RPMI7951 (cell line): Measurements from ENCODE around the gene PLCB2. TPM values are rescaled to one million over a fixed set of nuclear protein-coding genes. Genes with fewer than 3 reads are reported as not detected.

Source experiments
- DNase-seq: peaks from one replicate; pipeline ENCODE4 v3.0.0-alpha.2; 2012; ENCODE audit warnings: low read depth
- total RNA-seq: library from RNA; depleted of rRNA; stranded (reverse); fragments of >200 nt; shearing (Covaris generic); gene quantifications from 2 replicates; pipeline ENCODE4 v1.2.3, GENCODE V29; 2014

PLCB2 gene
- total RNA-seq, 1 experiment from 2014 or later: 1.6 TPM

DNA sequence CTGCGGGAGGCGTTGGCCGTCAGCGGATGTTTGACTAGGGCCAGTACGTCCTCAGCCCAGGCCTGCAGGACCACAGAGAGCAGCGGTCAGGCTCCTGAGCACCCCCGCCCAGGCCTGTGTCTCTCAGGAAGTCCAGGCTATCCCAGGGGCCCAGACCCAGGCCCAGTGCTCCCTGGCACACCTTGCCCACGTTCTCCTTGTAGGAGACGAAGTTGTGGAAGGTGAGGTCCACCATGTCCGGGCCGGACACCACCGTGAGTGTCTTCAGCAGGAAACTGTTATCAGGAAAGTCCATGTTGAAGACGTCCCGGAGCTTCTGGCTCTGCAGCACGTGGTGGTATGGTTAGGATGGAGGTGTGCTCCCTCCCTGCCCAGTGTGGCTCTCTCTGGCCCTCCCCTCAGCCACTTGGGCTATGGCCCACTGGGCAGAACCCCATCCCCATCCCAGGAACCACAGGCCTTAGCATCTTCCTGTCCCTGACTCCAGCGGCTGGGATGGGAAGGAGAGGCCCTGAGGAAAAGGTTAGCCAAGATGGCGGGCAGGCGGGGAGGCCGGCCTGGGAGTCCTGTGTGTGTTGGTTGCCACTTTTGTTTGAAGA, 5.3 kb downstream of the PLCB2 start:
- no peak for DNase-seq

DNA sequence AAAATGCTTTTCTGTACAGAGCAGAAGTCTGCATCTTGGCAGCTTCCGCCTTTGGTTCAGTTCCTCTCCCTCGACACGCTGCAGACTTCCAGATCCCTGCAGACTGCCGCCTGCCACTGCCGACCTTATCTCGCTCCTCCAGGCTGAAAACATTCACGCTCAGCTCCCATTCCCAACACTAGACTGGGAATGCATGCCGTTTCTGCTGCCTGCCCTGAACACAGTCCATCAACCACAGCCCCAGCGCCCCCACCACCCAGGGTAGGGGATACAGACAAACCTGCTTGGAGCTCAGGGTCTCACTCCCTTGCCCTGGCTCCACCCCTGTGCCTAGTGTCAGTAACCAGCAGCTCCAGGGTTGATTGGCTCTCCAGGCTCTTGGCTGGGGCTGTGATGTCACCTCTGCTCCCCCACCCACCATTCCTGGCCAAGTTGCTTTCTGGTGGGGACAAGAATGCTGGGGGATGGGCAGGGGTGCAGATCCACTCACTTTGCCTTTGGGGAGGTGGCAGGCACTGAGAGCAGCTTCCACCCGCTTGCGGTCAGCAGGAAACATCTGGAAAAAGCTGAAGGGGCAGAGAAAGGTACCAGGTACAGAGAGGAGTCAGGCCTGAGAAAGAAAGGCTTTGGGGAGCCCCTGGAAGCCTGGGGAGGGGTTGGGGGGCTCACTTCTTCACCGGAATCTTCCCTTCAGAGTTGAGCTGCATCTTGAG, 6.1 kb downstream of the PLCB2 start:
- no peak for DNase-seq

DNA sequence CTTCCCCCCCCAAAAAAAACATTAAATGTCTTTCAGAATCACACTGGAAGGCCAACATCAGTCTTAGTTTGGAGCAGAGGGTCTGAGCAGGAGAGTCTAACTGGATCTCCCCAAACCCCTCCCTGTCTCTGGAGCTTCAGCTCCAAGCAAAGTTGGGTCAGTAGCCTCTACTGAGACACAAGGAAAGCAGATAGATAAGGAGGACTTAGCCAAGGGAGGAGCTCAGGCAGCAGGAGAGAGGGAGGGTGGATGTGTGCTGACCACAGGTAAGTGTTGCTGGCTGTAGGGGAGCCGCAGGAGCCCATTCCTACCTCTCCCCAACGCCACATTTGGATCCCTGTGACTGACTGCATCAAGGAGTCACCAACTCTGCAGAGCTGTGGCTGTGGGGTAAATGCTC, 7.0 kb downstream of the PLCB2 start:
- no peak for DNase-seq

DNA sequence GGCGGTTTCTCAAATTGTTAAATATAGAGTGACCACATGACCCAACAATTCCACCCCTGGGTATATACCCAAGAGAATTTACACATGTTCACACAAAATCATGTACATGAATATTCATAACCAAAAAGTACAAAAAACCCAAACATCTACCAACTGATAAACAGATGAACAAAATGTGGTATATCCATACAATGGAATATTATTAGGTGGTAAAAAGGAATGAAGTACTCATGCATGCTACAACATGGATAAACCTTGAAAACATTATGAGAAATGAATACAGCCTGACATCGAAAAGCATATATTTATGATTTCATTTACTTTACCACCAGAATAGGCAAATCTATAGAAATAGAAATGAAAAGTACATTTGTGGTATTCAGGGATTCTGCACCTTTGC, 7.4 kb downstream of the PLCB2 start:
- DNase-seq: no peak

DNA sequence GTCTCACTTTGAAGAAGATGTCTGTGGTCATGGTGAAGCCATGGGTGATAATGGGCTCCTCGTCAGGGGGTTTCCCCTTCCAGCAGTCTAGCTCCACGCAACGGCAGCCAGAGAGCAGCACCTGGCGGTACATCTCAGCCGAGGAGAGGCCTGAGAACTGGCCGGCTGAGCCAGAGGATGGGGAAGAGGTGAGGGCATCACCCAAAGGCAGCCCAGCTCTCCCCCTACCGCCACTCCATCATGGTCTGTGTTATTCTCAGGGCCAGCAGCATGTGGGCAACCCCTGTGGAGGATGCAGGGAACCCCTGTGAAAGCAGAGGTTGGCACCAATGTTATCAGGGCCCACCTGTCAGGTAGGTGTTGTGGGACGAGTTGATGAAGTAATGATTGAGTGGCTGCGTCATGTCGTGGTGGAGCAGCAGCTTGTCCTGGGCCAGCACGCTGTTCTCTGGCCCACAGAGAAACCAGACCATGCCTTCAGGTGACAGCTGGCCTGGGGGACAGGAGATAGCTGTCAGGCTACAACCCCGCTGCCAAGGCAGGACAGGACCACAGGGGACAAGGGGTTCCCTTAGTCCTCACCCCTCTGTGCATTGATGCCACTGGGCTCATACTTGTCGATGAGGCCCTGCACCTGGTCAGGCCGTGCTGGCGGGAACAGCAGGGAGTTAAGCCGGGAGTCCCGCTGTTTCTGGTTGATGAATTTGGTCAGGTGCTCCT, 9.4 kb downstream of the PLCB2 start:
- DNase-seq: no peak

DNA sequence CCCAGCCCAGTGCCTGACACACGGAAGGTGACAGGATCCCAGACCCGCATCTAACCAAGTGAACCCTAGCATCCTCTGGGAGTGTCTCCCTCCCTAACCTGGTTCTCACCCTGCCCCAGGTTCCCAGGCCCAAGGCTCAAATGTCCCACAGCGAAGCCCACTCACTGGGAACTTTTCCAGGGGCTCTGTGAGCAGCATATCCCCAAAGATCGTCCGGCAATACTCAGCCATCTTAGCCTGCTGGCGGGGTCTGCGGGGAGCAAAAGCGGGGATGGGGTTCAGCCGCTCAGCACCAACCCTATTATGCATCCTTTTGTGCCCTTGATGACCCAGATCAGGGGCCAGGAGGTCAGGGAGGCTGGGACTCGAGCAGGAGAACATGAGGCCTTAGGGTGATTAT, 10.4 kb downstream of the PLCB2 start:
- DNase-seq: no peak

DNA sequence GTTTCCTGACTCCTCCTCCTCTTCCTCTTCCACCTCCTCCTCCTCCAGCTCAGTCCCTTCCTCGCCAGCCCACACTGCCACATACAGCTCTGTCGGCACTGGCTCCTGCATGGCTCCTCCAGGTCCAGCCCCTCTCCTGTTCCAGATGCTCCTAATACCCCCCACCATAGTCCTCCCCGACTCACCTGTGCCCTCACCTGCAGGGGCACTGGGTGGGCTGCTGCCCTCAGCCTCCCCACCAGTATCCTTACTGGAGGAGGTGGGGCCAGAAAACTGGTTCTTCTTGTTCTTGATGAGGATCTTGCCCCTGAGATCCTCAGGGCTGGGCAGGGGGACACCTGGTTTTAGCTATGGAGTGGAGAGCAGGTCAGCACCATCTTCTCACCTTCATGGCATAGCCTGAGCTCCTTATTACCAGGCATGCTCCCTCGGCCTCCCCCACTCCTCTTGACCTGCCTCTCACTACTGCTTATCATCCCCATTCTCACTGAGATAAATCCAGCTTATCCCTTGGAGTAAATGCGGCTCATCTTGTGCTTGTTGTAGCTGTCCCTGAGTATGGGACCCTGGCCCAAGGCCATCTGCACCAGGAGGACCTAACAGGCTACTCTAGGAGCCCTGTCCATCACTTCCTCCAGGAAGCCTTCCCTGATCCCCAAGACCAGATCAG, 11.0 kb downstream of the PLCB2 start:
- DNase-seq: no peak

DNA sequence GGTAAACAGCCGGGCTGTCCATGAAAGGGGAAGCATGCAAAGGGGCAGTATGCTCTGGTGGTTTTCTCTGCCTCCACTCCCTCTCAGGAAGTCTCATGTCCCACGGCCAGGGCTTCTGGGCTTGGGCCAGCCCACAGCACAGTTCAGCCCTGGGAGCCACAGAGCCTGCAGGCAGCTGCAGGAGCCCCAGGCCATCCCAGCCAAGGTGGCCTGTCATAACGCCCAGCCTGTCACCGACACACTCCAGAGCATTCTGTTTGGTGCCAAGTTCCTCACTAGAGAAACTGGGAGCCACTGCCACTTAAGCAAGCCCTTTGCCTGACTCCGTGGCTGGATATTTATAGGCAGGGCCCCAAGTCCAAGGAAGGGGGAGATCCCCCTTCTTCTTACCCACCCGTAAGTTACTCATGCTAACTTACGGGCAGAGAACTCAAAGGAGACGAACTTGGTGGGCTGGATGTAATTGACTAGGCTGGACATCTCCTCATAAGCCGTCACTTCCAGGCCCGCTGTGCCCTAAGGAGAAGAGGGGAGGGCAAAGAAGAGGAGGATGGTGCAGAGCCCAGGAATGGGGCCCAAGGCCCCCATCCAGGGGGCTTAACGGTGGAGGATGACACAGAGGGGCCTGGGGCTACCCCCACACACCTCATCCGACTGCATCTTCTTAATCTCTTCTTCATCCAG, 11.7 kb downstream of the PLCB2 start:
- no peak for DNase-seq

DNA sequence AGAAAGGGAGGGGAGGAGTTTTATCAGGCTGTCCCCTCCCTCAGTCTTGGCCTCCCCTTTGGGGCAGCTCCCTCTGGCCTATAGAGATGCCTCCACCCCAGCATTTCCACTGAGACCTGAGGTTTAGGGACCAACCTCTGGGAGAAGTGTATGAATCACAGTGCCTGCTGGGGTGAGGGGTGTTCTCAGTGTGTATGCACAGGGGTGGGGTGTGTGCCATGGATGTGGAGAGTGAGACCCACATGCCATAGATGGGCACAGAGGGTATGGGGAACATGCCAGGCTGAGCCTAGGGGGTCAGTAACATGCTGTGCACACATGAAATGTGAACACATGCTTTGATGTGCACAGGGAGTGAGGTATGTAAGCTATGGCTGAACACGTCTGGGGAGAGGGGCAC, 12.4 kb downstream of the PLCB2 start:
- no peak for DNase-seq

DNA sequence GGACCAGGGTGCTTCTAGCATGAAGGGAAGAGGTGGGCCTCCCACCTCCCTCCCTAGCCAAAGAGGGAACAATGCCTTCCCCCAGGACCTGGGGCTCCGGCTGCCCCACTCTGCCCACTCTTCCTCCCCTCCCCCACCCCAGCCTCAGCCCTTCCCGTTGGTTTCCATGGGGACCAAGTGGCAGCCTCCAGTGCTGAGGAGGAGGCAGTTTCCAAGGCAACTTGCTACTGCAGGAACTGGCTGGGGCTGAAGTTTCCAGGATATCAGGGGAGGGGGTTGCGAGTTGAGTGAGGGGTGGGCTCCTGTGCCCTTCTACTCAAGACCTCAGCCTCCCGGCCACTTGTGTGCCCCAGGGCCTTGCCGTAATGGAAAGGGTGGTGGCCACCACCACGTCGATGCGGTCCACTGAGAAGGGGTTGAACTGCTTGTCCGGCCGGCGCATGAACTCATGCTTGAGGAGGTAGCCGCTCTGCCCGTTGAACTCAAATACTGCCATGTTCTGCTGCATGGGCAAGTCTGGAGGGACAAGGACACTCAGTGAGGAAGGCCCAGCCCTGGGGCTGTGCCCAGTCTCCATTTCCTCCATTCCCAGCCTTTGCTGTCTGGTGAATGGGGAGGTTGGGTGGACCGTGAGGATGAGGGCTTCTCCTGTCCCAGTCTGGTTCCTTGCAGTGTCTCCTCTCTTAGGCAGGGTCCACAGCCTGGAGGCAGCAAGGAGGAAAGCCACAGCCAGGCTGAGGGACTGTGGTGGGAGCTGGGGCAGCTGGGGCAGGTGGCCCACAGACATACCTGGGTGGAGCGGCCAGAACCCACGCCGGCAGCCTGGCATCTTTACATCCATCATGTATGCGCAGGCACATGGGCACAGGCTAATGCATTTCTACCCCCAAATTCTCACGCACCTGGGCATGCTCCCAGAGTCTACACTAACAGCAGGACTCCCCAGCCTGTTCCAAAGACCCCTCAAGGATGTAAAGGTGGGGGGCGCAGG, 13.5 kb downstream of the PLCB2 start:
- no peak for DNase-seq

DNA sequence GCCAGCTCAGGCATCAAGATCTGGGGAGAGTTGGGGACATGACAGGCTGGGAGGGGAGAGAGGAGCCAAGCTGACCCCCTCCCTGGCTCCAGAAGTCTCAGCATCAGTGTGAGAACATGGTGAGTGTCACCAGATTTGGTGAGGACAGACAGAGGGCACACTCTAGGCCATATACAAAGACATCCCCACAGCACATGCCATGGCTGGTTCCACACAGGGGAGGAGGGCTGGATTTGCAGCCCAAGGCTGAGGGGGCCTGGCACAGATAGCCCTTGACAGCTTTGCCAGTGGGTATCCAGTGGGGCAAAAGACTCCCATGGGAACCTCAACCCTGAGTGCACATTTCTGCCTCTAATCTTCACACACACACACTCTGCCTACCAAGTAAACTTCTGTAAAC, 14.7 kb downstream of the PLCB2 start:
- DNase-seq: no peak

DNA sequence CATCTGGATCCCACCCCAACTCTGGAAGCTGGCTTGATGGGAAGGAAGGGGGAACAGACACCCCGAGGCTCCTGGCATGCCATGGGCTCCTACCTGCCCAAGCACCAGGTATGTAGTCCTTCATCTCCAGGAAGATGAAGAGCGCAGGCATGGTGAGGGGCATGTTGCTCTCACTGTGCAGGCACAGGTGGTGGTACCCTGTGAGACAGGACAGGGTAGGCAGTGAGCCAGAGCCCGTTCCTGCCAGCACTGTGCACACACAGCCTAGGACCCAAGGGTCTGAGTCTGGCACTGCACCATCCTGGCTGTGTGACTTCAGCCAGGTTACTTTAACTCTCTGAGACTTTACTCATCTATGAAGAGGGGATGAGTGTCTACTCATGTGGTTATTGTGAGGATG, 15.5 kb downstream of the PLCB2 start:
- no peak for DNase-seq

DNA sequence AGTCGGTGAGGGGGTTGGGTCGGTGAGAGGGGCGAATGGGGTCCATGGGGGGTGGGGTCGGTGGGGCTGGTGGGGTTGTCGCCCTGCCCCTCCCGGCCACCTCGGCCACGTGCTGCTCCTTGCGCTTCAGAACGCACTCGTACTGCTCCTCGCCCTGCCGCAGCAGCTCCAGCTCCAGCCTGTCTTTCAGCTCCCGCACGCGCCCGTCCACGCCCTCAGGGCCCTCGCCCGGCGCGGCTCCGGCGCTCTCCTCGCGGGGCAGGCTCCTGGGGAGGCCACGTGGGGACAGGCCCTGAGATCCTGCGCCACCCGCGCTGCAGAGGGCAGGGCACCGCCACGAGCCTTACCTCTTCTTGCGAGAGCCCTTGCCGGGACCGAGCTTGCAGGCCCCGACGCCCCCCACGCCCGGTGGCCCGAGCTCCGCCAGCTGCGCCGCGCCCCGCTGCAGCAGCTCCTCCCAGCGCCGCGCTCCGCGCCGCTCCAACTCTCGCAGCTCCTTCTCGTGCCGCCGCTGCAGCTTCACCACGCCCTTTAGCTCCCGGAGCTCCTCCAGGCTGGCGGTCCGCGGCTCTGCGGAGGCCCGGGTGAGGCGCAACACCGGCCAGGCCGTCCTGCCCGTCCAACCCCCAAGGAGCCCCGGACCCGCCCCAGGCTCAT, 16.7 kb downstream of the PLCB2 start:
- DNase-seq: peak; percentile 71

DNA sequence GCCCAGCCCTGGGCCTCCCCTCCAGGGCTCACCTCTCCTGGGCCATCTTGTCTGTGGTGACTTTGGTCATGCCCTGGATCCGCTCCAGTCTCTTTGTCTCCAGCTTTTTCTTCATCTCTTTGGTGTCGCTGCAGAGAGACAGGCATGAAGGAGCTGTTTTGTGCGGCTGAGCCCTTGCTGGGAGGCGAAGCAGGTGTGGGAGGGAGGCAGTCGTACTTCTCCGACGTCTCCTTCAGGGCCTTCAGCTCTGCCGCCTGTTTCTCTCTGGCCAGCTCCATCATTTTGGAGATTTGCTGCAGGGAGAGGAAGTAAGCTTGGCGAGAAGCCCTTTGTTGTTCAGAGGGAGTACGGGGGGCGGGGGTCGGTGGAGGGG, 17.2 kb downstream of the PLCB2 start:
- no peak for DNase-seq

DNA sequence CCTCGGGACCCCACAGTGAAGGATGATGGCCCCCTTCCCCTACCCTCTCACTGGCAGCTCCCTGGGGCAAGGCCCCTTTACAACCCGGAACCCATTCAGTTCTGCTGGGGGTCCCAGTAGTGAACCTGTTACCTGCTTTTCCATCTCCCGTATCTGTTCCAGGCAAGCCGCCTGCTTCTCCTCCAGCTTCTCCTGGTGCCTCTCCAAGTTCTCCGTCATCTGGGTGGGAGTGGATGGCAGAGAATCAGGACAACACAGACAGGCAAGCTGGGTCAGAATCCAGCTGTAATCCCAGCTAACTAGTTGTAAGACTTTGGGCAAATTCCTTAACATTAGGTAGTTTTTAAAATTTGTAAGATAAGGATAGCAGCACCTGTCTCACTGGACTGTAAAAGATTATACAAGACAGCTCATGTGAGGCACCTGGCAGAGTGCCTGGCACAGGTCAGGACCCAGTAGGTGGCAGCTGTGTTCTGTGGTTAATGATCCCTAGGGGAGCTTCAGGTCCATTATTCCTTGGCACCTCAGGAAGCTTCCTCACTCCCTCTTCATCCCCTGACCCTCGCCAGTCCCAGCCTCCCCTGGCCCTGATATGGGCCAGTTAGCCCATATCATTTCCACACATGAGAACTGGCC, 18.5 kb downstream of the PLCB2 start:
- DNase-seq: no peak

DNA sequence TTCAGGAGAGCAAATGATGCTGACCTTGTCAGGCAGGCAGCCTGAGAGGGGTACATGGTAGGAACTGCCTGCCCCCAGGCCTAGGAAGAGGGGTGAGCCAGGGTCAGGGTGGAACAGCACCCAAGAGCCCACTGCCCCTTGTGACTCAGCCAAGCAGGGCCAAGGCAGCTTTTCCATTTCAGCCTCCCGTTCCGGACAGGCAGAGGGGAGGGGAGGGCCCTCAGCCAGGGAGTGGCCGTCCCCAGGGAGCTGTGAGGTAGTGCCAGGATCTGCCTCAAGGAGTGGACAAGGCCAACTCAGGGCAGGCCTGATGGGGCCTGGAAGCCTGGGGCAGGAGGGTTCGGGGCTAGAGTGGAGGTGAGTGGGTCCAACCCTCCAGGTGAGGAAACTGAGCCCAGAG, 19.8 kb downstream of the PLCB2 start:
- no peak for DNase-seq

DNA sequence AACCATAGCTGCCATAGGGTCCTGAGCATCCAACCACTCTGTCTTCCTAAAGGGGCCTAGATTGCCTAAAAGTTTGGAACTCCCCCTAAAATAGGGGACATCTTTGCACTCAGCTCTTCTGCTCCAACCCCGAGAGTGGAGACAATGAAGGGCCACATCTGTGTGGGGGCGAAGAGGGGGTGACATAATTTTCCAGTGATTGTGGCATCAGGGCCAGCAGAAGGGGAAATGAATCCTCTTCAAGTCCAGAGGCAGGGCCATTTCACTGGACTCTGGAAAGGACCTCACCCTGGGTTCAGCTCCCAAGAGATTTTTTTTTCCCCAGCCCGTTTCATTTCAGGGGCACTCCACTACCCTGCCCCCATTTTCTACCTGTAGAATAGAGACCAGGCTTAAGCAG, 20.2 kb downstream of the PLCB2 start:
- DNase-seq: no peak

DNA sequence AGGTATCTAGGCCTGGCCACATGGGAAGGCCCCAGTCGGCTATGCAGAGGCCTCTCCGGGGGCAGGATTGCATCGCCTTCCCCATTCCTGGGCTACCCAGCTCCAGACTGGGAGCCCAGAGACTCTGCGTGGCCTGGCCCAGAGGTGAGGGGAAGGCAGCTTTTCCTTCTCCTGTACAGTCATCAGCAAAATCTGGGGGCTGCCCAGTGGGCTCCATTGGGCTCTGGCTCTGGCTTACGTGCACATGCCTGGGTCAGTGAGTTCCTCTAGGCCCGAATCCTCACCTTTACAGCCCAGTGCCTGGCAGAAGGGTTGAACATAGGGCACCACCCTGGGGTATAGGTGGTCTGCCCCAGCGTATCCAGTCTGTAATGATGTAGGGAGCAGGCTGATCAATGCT, 20.9 kb downstream of the PLCB2 start:
- no peak for DNase-seq

DNA sequence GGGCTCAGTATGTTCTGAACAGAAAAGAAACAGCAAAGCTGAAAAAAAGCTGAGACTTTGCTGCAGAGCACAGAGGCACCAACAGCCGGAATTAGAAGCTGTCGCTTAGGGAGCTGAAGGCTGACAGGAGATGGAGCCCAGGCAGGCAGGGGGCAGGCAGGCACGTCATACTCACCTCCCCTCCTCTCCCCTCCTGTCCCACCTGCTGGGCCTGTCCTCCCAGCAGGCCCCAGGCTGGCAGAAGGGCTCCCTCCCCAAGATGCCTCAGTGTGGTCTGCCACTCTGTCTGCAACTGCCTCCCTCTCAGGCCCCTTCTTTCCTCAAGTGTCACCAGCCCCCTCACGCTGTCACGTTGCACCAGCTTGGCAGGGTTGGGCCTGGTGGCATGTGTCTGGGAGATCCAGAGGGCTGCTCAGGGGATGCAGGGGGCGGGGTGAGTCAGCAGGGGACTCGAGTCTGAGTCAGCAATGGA, 21.6 kb downstream of the PLCB2 start:
- no peak for DNase-seq

DNA sequence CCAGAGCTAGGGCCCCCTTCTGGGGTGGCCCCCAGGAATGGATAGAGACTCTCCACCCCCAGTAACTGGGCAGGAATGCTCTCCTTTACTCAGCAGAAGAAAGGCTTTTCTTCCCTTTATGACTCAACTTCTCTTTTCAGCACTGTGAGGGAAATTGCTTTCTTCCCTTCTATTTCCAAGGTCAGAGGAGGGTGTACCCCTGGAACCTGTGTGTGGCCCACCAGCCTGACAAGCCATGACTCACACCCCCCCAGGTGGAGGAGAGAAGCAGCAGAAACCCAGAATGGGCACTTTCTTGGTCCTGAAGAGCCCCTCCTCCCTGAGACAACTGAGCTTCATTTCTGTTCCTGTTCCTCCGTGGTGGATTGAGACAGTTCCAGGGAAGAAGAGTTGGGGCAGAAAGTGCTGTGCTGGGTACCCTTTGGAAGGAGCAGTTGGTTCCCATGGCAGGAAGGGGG, 22.2 kb downstream of the PLCB2 start:
- no peak for DNase-seq
